ENCODE results near the gene RPL34.

Gene RPL34

DNA sequence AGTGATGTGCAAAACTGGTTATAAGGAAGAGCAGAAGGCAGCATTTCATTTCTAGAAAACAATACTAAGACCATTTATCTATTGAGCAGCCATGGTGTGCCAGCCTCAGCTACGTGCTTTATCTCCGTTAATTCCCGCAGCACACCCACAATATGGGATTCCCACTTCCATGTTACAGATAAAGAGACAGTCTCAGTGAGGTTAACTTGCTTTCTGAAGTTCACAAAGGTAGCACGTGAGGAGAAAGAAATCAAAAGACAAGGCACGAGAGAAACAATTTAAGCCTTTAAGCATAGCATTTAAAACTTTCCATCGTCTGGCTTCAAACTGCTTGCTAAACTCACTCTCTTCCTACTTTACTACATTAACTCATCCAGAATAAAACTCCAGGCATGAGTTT lies 8.0 kb upstream of the RPL34 start (continued):
- TF ChIP-seq ZNF510 (tag by site-specific recombination; IDR thresholded peaks at IDR 0.05; ENCODE audit: insufficient replicate concordance), result no peak

DNA sequence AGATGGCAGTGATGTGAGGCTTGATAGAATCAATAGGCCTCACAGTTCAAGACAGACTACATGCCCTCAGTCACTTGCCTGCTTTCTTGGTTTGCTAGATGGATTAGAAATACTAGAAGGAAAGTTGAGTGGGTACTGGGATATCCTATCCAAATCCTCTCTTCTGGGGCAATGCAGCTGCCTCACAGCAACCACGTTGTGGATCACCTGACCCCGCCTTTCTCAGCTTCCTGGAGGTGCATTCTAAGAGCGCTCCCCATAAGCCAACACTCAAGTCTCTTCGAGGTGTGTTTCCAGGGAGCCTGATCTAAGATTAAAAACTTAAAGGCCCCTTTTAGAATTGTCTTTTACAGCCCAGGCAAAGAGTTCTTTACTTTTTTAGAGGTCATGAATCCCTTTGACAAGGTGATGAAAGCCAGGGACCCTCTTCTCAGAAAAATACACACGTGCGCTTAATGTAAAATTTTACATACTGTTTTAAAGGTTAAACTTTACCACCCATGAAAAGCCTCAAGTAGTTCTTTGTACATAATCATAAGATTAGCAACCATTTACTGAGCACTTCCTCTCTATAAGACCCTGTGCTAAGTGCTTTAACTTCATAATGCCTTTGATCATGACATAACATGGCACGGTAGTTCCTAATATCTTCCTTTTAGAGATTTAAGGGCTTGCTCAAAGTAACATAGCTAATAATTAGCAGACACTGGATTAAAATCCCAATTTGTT lies 840 bp upstream of the RPL34 start:
- TF ChIP-seq, protein P1, sequence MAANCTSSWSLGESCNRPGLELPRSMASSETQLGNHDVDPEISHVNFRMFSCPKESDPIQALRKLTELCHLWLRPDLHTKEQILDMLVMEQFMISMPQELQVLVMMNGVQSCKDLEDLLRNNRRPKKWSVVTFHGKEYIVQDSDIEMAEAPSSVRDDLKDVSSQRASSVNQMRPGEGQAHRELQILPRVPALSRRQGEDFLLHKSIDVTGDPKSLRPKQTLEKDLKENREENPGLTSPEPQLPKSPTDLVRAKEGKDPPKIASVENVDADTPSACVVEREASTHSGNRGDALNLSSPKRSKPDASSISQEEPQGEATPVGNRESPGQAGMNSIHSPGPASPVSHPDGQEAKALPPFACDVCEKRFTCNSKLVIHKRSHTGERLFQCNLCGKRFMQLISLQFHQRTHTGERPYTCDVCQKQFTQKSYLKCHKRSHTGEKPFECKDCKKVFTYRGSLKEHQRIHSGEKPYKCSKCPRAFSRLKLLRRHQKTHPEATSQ (tag by site-specific recombination; IDR thresholded peaks at IDR 0.05), result no peak
- TF ChIP-seq ZSCAN30 (tag by site-specific recombination; IDR thresholded peaks at IDR 0.05), result no peak
- TF ChIP-seq, protein P2, sequence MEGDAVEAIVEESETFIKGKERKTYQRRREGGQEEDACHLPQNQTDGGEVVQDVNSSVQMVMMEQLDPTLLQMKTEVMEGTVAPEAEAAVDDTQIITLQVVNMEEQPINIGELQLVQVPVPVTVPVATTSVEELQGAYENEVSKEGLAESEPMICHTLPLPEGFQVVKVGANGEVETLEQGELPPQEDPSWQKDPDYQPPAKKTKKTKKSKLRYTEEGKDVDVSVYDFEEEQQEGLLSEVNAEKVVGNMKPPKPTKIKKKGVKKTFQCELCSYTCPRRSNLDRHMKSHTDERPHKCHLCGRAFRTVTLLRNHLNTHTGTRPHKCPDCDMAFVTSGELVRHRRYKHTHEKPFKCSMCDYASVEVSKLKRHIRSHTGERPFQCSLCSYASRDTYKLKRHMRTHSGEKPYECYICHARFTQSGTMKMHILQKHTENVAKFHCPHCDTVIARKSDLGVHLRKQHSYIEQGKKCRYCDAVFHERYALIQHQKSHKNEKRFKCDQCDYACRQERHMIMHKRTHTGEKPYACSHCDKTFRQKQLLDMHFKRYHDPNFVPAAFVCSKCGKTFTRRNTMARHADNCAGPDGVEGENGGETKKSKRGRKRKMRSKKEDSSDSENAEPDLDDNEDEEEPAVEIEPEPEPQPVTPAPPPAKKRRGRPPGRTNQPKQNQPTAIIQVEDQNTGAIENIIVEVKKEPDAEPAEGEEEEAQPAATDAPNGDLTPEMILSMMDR (tag by site-specific recombination; IDR thresholded peaks at IDR 0.05), result no peak
- TF ChIP-seq ZFHX2 (tag by site-specific recombination; conservative IDR thresholded peaks at IDR 0.05), result no peak
- TF ChIP-seq YY2 (tag by site-specific recombination; IDR thresholded peaks at IDR 0.05), result no peak
- no peak for TF ChIP-seq KLF16 (tag by site-specific recombination; IDR thresholded peaks at IDR 0.05)
- TF ChIP-seq ZNF677 (tag by site-specific recombination; IDR thresholded peaks at IDR 0.05), result no peak
- no peak for TF ChIP-seq ZNF623 (tag by site-specific recombination; IDR thresholded peaks at IDR 0.05)
- no peak for TF ChIP-seq ZNF157 (tag by site-specific recombination; IDR thresholded peaks at IDR 0.05)
- TF ChIP-seq HOXD13 (CRISPR knock-in tag; IDR thresholded peaks at IDR 0.05; ENCODE audit: borderline replicate concordance), result no peak
- no peak for TF ChIP-seq ZNF473 (tag by site-specific recombination; IDR thresholded peaks at IDR 0.05)
- no peak for TF ChIP-seq ZNF530 (tag by site-specific recombination; IDR thresholded peaks at IDR 0.05; ENCODE audit: low read depth)
- no peak for TF ChIP-seq WT1 (tag by site-specific recombination; IDR thresholded peaks at IDR 0.05)
- no peak overlapping the region for H3K4me3 ChIP-seq (ENCODE audit: low read depth, low read length)
- H3K9me3 ChIP-seq (ENCODE audit: control insufficient read depth, insufficient read depth, low read depth, low read length), result no peaks in the 10 kb centered on the region
- no peak overlapping the region for H3K27ac ChIP-seq (ENCODE audit: extremely low read depth, low read depth, low read length)
- H3K36me3 ChIP-seq (ENCODE audit: control insufficient read depth in 2 of 2, insufficient read depth in 1 of 2, low read length in 2 of 2), result peaks cover 9 to 38% of the 10 kb centered on the region in 2 experiments
- ChIA-PET CTCF (no interaction called here), POLR2A (interaction anchor here (0.8 to 2.0 kb wide), 4 partner anchors 11 to 32 kb away, joined by 3 to 7 read pairs (median 5); no protein-coding TSS in a partner anchor)
- H3K4me1 ChIP-seq (ENCODE audit: control insufficient read depth, insufficient read depth, low read length), result no peaks in the 10 kb centered on the region

DNA sequence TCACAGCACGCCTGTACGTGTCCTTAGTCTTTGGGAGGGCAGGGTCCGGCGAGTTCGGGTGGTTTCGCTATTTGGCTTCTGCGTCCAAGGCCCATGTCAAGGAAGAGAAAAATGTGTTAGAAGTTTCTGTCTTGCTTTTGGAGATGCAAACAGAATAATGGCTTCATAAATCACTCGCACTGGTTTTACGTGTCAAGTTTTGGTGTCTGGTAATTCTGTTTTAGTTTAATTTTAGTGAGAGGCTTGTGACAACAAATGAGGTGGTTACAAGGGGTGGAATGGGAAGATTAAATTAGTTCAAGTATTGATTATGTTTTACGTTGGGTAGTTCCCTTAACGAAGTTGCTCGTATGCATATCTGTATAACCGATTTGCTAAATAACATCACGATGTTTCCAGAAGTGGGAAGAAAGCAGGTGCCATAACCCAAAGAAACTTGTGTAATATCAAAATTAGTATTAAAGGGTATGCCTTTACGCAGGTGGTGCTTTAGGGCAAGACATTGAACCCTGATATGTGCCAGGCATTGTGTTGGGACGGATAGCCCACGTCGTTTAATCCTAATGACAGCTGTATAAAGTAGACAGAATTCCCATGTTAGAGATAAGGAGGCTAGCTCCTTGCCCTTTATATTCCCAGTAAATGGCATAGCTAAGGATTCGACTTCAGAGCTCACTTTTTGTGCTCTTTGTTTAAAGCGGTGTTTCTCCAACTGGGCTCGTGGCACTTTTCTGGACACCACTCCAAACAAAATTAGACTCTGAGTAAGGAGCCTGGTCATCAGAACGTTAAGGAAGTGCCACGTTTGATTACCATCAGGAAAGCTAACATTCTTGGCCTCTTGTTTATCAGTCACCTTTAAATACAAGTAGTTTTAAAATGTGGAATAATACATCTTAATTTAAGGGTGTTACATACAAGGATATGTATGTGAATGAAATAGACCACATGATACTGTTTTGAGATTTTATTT lies 843 bp downstream of the RPL34 start:
- H3K27ac ChIP-seq (ENCODE audit: extremely low read depth, low read depth, low read length), result peak overlapping the region; percentile 90
- H3K4me3 ChIP-seq (ENCODE audit: low read depth, low read length), result peak overlapping the region; percentile 84
- no peaks in the 10 kb centered on the region for H3K4me1 ChIP-seq (ENCODE audit: control insufficient read depth, insufficient read depth, low read length)
- ChIA-PET CTCF (no interaction called here), POLR2A (interaction anchor here (0.8 to 2.0 kb wide), 4 partner anchors 9 to 29 kb away, joined by 3 to 7 read pairs (median 4); partner anchors contain the start of gene OSTC)
- H3K36me3 ChIP-seq (ENCODE audit: control insufficient read depth in 2 of 2, insufficient read depth in 1 of 2, low read length in 2 of 2), result peaks cover 23 to 55% of the 10 kb centered on the region in 2 experiments
- TF ChIP-seq ZNF394 (tag by site-specific recombination; IDR thresholded peaks at IDR 0.05; ENCODE audit: borderline replicate concordance) (no peak), ZNF837 (tag by site-specific recombination; IDR thresholded peaks at IDR 0.05) (no peak), RBAK (tag by site-specific recombination; IDR thresholded peaks at IDR 0.05) (no peak), BCL11B (tag by site-specific recombination; IDR thresholded peaks at IDR 0.05; ENCODE audit: low read depth) (no peak), ZNF571 (tag by site-specific recombination; IDR thresholded peaks at IDR 0.05) (no peak), ZNF398 (tag by site-specific recombination; IDR thresholded peaks at IDR 0.05) (no peak), ZNF561 (tag by site-specific recombination; IDR thresholded peaks at IDR 0.05; ENCODE audit: borderline replicate concordance) (no peak), ZNF544 (tag by site-specific recombination; IDR thresholded peaks at IDR 0.05) (no peak), ZNF169 (tag by site-specific recombination; IDR thresholded peaks at IDR 0.05) (no peak)
- TF ChIP-seq, protein P3, sequence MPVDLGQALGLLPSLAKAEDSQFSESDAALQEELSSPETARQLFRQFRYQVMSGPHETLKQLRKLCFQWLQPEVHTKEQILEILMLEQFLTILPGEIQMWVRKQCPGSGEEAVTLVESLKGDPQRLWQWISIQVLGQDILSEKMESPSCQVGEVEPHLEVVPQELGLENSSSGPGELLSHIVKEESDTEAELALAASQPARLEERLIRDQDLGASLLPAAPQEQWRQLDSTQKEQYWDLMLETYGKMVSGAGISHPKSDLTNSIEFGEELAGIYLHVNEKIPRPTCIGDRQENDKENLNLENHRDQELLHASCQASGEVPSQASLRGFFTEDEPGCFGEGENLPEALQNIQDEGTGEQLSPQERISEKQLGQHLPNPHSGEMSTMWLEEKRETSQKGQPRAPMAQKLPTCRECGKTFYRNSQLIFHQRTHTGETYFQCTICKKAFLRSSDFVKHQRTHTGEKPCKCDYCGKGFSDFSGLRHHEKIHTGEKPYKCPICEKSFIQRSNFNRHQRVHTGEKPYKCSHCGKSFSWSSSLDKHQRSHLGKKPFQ (tag by site-specific recombination; IDR thresholded peaks at IDR 0.05), result no peak
- no peaks in the 10 kb centered on the region for H3K9me3 ChIP-seq (ENCODE audit: control insufficient read depth, insufficient read depth, low read depth, low read length)

Data from HEK293 (cell line).